ENCODE data around the gene STIMATE.

DNA sequence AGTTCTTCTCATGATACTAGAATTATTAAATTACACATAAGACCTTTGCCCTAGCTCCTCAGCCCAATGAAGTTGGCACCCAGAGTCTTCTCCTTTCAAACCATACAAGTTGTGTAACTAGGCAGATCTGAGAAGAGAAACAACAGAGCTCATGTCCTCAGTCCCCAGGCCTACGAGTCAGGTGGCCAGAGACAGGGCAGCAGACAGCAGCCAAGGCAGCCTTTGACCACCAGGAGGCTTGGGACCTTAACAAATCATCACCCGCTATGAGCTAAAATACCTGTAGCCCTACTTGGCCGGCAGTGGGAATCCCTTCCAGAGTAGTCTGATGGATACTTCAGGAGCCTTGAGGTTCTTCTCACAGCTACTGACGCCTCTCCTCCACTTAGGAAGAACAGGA lies 18.3 kb downstream of the STIMATE start:
- no peak for TF ChIP-seq POLR2A (IDR thresholded peaks at IDR 0.05)
- TF ChIP-seq, protein P1, sequence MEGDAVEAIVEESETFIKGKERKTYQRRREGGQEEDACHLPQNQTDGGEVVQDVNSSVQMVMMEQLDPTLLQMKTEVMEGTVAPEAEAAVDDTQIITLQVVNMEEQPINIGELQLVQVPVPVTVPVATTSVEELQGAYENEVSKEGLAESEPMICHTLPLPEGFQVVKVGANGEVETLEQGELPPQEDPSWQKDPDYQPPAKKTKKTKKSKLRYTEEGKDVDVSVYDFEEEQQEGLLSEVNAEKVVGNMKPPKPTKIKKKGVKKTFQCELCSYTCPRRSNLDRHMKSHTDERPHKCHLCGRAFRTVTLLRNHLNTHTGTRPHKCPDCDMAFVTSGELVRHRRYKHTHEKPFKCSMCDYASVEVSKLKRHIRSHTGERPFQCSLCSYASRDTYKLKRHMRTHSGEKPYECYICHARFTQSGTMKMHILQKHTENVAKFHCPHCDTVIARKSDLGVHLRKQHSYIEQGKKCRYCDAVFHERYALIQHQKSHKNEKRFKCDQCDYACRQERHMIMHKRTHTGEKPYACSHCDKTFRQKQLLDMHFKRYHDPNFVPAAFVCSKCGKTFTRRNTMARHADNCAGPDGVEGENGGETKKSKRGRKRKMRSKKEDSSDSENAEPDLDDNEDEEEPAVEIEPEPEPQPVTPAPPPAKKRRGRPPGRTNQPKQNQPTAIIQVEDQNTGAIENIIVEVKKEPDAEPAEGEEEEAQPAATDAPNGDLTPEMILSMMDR (IDR thresholded peaks at IDR 0.05) = no peak
